ENCODE measurements around the gene CUL1.

GRCh38 chr7:148721390-148721789 is 22.7 kb downstream of the CUL1 start:
- no peak for TF ChIP-seq CTCF (IDR thresholded peaks at IDR 0.05)
- no peak for TF ChIP-seq POLR2A (IDR thresholded peaks at IDR 0.05)

Measured in uterus (tissue), 2 donors.